Stimulated activated naive CD4-positive, alpha-beta T cell treated with Interleukin-2 at 50 U/mL for 16 hours (primary cell): ENCODE measurements around the gene ZC3H7A.

Source experiments
- DNase-seq: peaks from one replicate; lab custom pipeline; 2025; lab: John Stamatoyannopoulos, UW

The ZC3H7A gene

DNA sequence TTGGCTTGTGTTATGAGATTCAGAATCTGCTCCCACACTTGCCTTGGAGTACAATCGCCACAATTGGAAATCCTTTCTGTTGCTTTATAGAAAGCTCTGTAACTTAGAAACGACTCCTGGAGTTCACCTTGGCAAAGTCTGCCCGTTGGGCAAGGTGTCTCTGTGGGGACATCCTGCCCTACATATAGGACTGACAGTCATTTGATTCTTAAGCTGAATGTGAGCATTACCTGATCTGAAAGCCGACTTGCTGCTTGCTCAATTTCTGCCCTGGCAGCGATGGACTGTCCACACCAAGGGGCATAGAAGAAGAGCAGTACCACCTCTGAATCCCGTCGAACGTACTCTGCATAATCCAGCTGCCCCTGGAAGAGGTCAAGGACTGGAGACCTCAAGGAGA is 61.3 kb downstream of the ZC3H7A start:
- DNase-seq = no peak

DNA sequence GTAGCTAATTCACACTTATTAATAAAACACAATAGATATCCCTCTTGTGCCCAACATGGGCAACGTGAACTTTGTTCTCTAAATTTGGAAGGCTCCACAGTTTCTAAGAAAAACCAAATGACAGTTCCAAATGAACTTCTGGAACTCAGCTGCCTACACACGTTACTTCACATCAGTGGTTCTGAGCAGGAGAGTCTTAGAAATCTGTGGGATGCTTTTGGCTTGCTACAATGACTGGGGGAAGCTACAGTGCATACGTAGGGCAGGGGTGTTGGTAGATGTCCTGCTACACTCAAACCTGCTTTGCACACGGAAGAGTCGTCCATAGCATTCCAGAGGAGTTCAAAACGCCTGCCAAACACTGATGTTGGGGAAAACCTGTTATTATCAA is 62.4 kb downstream of the ZC3H7A start:
- DNase-seq = no peak

DNA sequence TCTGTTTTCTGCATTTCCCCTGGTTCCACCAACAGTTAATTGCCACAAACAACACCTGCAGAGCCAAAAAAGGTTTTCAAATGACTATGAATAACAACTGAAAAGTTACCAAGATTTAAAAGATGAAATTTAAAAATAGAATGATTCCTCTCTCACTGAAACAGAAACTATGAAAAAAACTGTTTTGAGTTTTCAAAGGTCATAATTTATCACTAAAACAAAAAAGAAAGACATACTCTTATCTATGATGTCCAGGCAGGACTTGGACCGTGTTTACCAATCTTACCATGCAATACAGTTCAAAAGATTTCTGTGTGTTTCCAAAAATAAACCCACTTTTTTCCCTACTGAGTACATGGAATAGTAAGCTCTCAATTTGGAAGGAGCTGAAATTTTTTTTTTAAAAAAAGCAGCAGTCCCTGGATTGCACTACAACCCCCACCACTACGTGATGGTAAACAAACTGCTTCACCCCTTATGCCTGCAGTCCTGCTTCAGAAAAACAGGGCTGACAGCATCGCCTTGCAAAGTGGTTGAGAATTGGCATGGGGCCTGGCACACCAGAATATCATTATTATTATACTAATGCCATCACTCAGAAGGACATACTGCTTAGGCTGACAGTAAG is 62.9 kb downstream of the ZC3H7A start:
- no peak for DNase-seq

DNA sequence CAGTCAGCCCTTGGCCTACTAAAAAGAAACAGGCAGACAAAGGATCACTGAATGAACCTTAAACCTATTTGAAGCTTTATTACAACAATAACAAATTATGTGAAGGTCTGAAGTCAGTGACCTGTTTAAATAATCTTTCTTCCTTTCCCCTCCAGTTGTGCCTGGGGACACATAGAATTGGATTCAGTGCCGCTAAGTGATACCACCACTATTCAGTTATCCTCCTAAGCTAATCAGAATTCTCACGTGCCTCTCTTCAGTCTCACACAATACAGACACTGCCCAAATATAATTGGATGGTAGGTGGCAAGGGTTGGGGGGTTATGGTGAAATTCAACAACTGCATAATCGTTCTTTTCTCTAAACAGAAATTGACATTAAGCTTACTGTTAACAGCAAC is 65.8 kb downstream of the ZC3H7A start:
- DNase-seq = no peak

DNA sequence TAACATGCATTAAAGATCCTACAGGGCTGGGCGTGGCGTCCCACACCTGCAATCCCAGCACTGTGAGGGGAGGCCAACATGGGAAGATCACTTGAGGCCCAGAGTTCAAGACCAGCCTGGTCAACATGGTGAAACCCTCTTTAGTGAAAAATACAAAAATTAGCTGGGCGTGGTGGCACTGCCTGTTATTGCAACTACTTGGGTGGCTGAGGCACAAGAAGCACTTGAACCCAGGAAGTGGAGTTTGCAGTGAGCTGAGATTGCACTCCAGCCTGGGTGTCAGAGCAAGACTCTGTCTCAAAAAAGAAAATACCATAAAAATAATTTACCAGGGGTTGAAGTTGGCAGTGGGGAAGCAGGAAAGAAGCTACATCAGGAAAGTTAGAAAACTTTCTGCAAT is 67.3 kb downstream of the ZC3H7A start:
- no peak for DNase-seq

DNA sequence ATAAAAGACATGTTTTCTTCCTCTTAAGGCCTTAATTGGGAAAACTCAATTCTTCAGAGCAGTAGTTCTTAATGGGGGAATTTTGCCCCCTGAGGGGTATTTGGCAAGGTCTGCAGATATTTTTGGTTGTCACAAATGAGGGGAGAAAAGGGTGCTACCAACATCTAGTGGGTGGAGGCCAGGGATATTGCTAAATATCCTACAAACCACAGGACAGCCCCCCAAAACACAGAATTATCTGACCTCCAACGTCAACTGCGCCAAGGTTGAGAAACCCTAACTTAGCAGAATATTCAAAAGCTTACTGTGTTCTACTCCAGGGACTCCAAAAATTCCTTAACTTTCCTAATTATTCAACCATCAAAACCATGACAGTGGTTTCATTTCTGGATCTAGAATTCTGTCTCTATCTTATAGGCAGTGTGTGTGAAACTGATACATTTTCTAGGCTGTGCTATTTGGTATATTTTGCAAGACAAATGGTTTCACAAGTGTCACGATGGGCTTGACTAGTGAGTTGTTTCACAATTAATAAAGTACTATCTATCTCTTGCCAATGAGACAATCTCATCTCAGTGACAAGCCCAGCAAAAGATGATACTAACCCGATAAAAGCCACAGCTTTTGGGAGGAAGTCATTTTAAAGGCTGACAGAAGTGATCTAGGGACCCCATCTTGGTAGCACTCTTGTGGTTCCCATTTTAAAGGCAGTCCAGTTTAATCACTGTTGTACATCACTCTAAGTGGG is 69.1 kb downstream of the ZC3H7A start:
- no peak for DNase-seq

DNA sequence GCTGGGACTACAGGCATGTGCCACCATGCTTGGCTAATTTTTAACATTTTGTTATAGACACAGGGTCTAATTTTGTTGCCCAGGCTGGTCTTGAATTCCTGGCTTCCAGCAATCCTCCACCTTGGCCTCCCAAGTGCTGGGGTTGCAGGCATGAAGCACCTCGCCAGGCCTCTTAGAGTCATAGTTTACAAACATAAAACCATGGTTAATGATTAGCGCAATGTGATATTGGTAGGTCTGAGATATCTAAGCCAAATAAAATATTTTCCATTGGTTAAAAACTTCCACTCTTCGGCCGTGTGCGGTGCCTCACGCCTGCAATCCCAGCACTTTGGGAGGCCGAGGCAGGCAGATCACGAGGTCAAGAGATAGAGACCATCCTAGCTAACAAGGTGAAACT is 71.0 kb downstream of the ZC3H7A start:
- no peak for DNase-seq

DNA sequence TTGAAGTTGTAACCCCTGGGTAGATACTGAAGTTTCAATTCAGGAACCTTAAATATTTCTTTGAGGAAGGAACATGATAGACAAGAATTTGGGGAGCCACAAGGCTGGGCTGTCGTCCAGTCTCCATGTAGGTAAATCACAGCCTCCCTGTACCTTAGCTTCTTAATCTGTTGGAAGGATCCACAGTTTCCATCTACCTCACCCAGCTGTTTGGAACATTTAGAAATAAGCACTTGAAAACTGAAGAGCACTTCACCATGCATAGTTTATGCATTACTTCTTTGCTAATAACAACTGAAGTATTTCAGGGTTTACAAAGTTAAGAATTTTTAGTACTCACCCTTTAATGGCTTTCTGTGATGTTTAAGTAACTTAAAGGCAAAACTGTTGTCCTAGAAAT is 71.6 kb downstream of the ZC3H7A start:
- DNase-seq = no peak

DNA sequence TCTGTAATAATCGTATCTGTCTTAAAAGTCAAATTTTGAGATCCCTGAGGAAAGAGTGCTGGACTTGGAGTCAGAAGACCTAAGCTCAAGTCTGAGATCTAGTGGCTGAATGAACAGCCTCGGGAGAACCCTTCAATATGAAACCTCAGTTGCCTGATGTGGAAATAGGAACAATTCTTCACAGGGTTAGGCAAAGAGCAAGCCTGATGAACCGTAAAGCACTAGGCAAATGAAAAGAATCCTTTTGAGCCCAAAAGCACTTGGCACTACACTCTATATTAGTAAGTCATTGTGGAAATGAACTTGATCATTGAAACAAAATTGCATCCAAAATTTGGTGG is 74.6 kb downstream of the ZC3H7A start:
- no peak for DNase-seq

DNA sequence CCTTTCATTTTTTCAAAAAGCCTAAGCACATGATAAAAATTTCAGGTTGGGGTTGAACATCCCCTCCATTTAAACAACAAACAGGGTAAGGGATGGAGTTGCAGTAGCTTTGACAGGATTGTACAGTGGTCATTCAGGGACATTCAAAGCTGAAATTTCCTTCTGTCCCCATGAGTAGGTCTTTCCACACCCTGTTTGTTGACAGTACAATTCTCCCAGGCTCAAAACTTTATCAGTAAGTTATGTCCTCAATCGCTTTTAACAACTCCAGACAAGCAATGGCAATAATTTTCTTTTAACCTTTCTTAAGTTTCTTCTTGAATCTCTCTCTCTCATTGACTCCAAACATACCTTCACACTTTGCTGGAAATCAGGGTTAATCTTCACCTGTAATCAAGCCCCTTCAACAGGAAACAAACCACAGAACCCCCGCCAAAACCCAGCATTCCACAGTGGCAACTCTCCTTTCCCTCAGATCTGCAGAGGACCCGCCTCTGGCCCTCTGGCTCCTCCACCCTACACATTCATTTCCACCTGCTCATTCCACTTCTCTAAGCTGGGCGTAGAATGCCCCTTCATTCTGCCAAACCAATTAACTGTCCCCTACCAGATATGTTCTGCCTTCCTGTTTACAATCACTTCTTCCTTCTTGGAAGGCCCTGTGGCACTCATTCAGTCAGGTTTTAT is 75.1 kb downstream of the ZC3H7A start:
- no peak for DNase-seq

DNA sequence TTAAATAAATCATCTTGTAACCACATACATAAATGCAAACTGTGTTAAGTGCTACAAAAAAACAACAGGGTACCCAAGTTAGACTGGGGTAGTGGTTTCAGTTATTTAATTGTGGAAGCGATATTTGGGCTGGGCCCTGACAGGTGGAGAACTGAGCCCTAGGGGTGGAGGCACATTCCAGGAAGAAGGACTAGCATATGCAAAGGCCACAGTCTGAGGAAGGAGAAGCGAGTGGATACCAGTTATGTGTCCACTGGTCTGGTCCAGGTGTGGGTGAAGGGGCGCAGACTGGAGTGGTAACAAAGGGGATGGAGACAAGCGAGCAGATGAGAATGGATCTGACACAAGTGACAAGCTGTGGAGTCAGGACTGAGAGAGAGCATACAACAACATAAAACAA is 77.3 kb downstream of the ZC3H7A start:
- no peak for DNase-seq

DNA sequence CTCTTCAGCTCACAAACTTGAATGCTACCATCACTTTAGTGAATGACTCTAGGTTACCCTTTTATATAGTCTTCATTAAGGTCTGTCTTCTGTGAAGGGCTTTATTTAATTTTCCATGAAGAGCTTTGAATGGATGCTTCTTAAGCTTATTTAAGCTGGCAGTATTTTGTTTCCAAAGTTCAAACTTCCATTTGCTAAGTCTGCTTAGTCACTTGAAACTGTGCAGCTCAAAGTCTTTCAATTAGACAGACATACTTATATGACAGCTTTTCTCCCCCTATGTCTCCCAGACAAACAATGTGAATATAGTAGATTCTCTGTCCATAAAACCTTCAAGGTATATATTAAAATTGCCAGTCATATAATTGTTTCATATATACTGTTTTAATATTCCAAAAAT is 77.9 kb downstream of the ZC3H7A start:
- DNase-seq = no peak

DNA sequence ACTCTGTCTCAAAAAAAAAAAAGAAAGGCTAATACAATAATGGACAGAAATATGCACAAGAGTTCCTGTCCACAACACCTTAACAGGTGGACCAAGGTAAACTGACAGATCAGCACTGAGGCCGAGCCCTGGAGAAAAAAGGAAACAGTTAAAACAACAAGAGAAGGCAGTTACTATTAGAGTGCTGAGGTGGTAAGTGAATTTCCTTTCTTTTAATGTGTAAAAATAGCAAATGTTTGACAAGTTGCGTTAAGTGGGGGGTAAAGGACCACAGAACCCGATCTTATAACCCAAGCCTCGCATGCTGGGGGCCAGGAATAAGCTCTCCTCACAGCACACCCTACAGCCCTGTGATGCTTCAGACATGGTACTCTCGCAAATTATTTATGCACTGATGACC is 79.2 kb downstream of the ZC3H7A start:
- DNase-seq = no peak

DNA sequence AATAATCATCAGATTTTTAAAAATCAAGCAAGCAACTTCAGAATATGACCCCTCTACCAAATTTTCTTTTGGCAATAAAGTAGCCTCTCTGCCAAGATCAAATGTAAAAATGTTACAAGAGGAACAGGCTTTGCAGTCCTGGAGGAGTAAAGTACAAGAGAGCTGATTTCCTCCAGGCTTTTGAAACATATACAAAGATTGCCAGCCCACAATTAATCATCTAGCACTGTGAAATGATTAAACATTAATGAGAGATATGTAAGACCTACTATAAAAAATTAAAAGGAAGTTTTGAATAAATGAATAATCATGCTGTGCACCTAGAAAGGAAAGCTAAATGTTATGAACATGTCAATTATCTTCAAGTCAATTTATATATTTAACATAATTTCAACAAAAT is 80.7 kb downstream of the ZC3H7A start:
- DNase-seq = no peak

DNA sequence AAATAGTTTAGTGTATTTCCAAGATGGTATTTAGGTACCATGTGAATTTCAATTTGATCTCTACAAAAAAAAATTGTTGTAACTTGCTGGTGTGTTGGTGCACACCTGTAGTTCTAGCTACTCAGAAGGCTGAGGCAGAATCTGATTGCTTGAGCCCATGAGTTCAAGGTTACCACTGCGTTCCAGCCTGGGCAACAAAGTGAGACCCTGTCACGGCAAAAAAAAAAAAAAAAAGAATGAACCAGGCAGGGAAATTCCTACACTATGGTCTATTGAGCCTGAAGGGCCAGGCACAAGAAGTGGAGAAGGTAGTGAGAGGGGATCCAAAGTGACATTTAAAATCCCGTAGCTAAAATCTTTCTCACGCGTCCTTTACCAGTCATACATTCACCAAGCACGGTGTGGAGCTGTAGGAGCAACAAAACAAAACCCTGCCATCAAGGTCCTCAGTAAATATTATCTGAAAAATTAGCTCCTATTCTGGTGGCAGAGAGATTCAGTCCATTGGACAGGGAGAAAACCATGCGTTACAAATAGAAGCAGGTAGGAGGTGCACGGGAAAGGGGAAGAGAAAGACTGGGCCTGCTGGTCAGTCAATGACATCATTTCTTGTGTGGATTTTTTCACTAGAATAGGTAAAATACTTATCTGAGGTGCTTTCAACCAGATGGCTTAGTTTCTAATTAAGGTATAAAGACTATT is 81.7 kb downstream of the ZC3H7A start:
- no peak for DNase-seq

DNA sequence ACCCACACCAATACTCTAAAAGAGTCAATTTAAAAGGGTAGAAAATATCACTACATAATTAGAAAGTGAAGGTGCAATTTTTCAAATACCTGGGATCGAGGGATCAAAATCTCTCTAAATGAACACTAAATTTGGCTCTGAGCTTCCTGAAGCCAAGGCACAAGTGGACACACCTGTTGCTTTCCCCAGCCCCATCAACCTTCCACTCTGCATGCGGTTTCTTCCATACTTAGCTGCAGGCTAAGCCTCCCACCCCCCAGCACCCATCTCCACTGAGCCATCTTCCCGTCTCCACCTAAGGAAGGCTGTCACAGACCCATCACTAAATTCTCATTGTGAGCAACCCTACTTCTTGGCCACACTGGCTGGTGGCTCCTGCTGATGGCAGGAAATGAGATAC is 84.9 kb downstream of the ZC3H7A start:
- DNase-seq = no peak

DNA sequence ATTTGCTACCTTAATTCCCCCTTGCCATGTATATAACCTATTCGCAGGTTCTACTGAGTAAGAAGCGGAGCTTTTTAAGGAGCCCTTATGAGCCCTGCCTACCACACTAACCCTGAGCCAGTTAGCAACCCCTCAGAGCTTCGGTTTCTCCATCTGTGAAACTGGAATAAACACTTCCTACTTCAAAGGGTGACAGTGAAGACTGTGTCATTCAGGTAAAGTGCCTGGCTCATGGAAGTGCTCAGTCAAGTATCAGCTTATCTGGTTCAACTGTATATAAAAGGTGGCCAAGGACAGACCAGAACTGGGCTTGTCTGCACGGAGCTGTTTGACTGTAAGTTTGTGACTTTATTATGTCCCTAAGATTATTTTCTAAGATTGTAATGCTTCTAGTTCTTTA is 85.4 kb downstream of the ZC3H7A start:
- DNase-seq = no peak

DNA sequence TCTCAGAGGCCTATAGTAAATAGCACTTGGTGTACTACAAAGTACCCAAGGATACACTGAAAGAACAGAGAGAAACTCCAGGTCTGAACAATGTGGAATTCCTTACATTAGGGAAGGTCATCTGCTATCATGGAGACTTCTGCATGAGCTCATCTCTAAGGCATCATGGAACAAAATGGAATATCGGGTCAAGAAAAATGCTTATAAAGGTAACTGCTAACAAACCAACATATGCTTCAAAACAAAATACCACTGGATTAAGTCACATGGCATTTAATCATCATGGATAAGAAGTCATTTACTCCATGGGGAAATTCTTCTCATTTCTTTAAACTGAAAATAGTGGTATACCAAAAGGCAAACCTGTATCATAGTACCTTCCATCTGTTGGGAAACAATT is 88.6 kb downstream of the ZC3H7A start:
- no peak for DNase-seq

DNA sequence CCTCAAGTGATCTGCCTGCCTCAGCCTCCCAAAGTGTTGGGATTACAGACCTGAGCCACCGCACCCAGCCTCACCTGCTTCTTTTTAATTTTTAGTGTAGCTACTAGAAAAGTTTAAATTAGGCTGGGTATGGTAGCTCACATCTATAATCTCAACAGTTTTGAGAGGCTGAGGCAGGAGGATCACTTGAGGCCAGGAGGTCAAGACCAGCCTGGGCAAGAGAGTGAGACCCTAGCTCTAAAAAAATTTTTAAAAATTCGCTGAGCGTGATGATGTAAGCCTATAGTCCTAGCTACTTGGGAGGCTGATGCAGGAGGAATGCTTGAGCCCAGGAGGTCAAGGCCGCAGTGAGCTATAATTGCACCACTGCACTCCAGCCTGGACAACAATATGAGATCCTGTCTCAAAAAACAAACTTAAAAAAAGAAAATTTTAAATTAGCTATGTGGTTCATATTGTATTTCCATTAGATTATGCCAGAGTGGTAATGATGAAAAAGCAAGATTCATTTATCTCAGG is 89.3 kb downstream of the ZC3H7A start:
- DNase-seq = no peak

DNA sequence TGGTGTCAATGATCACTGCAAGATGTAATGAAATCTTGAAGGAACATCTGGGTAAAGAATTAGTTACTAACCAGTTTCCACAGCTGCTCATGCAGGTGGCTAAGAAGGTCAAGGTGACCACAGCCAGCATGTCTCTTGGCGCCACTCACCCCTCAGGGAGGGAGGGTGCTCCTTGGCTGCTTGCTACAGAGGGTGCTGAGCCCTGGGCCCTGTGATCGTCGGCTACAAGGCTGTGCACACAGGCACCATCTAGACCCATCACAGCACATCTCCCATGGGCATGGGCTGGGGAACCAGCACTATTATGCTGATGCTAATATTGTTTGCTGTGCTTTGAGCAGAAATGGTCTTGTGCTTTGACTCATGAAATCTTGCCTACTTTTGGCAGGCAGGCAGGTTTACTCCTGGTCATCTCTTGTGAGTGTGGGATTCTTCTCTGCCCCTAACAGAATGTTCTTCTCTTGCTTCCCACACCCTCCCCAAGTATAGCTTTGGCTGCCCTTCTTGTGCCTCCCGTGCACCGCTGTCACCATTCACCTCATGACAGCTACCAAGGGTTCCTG is 90.8 kb downstream of the ZC3H7A start:
- no peak for DNase-seq

DNA sequence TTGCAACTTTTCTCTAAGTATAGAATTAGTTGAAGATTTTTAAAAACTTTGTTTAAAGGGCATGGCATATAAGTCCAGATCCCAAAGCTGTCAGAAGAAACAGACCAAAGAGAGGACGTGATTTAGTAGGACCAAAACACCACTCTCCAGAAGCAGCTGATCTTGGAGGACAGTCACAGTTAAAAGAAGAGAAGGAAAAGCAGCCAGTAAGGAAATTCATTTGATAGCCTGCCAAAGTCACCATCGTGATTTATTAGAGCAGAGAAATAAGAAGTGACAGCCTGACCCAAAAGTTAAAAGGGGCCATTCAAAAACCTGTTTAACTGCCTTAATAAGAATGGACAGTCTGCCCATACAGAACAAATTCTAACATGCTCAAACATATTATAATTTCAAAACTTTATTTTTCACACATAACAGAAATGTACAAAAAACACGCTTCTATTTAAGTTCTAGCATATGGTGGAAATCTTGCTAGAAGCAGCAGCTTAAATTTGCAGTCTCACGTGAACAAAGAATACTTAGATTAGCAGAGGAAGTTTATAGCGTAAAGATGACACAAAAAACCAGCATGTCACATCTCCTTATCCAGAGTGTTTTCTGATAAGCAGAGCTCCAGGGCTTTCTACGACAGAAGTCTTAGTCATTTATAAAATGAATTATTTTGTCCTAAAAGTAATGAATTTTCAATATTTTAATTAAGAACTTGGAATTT is 91.6 kb downstream of the ZC3H7A start:
- no peak for DNase-seq
